Mucosa of stomach (tissue), 1 donor: ENCODE data around the gene BARX2.

Experiments
- H3K27me3 ChIP-seq: one replicate; pipeline ENCODE4 v1.7.0; 2013; ENCODE audit warnings: mild to moderate bottlenecking, low read length; ENCODE audit not compliant: control insufficient read depth, insufficient read depth
- H3K36me3 ChIP-seq: one replicate; pipeline ENCODE4 v1.7.0; 2013; ENCODE audit warnings: low read length; ENCODE audit not compliant: control insufficient read depth, insufficient read depth
- H3K4me1 ChIP-seq: one replicate; pipeline ENCODE4 v1.7.0; 2013; ENCODE audit warnings: mild to moderate bottlenecking, low read length; ENCODE audit not compliant: control insufficient read depth, insufficient read depth
- H3K4me3 ChIP-seq: one replicate; pipeline ENCODE4 v1.7.0; 2013; ENCODE audit warnings: low read length
- H3K9ac ChIP-seq: one replicate; pipeline ENCODE4 v1.7.0; 2013; ENCODE audit warnings: mild to moderate bottlenecking, low read length, moderate library complexity
- H3K9me3 ChIP-seq: one replicate; pipeline ENCODE4 v1.7.0; 2013; ENCODE audit warnings: mild to moderate bottlenecking, low read length, moderate library complexity; ENCODE audit not compliant: control insufficient read depth
- donor health status: Pancreatic carcinoma.

The BARX2 gene

DNA sequence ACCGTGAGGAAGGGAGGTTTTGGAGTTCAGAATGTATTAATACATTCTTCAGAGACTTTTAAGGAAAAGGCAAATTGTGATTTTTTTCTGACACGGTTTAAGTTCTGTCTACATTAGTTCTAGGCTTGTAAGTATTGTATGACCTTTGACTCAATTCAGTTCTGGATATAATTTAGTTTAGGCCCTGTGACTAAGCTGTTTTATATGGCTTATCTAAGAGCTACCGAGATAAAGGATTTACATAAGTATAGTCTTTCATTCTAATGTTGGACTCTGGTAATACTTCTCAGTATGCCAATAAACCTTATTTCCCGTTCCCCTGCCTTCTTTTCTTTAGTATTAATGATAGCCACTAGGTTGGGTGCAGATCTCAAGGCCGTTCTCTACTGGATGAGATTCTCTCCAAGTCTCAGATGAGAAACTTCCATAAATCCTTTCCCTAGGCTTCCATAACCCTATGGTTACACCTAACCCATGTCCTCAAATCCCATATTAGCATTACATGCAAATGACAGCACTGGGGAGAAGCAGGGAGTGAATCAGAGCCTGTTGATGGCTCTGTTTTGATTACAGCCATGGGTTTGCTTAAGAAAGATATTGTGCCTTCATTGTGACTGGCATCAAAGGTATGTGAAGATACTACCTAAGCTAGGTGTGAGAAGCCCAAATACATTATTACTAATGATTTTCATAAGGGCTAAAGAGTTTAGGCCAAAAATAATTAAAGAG, 38.7 kb downstream of the BARX2 start:
- H3K9me3 ChIP-seq: no peaks in the 10 kb centered on the region
- no peak overlapping the region for H3K9ac ChIP-seq
- H3K27me3 ChIP-seq: no peaks in the 10 kb centered on the region
- peaks cover 55% of the 10 kb centered on the region for H3K4me1 ChIP-seq
- H3K36me3 ChIP-seq: no peaks in the 10 kb centered on the region
- no peak overlapping the region for H3K4me3 ChIP-seq

DNA sequence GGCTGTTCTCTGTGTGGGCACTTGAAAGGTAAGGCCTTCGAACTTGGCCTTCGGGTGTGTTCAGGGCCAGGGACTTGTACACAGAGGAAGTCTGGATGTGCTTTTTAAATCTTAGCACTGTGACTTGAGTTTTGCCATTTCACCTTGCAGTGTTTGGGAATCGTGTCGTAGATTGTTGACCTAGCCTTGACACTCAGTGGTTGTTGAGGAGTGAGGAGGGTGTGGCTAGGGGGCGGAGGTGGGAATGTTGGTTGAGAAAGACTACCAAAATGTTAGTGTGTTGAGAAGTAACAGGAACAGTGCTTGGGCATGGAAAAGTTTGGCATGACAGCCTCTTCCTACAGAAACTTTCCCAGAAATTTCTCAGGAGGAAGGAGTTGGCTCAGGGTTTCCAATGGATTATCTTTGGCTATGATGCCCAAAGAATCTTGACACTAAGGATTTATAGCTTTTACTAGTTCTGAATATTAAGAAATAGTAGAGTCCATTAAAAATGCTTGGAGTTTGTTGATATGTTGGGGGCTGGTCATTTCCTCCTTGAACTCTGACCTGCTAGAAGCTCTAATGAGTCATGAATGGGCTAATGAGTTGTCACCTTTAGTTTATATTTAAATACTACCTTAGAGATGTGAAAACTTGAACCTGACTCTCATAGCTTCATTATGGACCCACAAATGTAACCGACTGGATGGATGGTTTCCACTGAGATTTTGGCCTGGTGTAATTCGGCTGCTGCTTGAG, 40.6 kb downstream of the BARX2 start:
- H3K9ac ChIP-seq: no peak overlapping the region
- no peaks in the 10 kb centered on the region for H3K27me3 ChIP-seq
- H3K4me1 ChIP-seq: peaks cover 65% of the 10 kb centered on the region
- H3K4me3 ChIP-seq: no peak overlapping the region
- no peaks in the 10 kb centered on the region for H3K36me3 ChIP-seq
- H3K9me3 ChIP-seq: no peaks in the 10 kb centered on the region

DNA sequence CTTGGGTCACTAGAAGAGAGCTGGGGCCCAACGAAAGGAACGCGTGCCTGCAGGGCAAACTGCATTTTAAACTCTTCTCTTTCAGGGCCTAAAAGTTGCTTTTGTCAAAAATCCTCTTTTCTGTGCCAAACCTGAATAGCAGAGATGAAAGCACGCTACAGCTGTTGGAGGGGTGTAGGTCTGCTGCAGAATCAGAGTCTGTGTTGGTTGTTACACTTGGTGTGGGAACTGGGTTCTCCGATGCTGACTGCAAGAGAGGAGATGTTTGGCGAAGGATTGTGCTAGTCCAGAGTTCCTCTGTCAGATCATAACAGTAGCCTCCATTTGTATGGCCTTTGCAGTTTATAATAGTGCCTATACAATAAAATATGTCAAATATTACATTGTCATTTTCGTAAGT, 41.8 kb downstream of the BARX2 start:
- Histone ChIP-seq H3K9me3 (no peaks in the 10 kb centered on the region), H3K36me3 (no peaks in the 10 kb centered on the region), H3K4me1 (peaks cover 61% of the 10 kb centered on the region), H3K9ac (no peak overlapping the region), H3K4me3 (no peak overlapping the region), H3K27me3 (no peaks in the 10 kb centered on the region)

DNA sequence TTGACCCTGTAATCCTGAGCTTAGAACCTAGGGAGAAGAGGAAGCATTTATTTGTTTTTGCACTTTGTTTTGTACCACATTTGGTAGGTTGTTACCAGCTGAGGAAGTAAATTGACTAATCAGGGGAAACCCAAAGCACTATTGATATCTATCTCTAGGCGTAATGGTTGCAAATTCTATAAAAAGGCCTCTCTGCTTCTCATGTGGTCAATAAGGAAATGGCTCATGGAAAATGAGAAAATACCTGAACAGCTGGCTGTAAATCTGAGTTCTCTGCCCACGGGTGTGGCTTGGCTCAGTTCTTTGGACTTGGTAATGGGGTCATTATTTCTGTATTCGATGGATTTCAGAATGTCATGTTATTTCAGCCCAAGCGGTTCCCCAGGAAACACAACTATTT, 42.4 kb downstream of the BARX2 start:
- Histone ChIP-seq H3K36me3 (no peaks in the 10 kb centered on the region), H3K4me1 (peaks cover 58% of the 10 kb centered on the region), H3K9ac (no peak overlapping the region), H3K9me3 (no peaks in the 10 kb centered on the region), H3K27me3 (no peaks in the 10 kb centered on the region), H3K4me3 (no peak overlapping the region)

DNA sequence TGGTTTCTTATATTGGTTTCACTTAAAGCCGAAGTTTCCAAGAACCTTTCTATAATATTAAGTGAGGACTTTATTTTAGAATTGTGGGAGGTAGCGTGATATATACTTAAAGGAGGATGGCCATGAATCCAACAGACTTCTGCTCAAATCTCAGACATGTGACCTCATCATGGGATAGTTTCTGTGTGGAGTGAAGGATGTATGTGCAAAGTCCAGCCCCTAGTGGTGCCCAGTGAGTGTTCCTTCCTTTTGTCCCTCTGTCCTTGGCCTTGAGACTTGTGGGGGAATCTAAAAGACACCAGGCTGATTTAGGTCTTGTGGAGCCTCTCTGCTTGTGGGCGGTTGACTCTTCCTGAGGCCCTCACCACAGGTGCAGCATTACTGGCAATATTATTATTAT, 43.7 kb downstream of the BARX2 start:
- Histone ChIP-seq H3K36me3 (no peaks in the 10 kb centered on the region), H3K4me1 (peaks cover 49% of the 10 kb centered on the region), H3K9ac (no peak overlapping the region), H3K4me3 (no peak overlapping the region), H3K9me3 (no peaks in the 10 kb centered on the region), H3K27me3 (no peaks in the 10 kb centered on the region)

DNA sequence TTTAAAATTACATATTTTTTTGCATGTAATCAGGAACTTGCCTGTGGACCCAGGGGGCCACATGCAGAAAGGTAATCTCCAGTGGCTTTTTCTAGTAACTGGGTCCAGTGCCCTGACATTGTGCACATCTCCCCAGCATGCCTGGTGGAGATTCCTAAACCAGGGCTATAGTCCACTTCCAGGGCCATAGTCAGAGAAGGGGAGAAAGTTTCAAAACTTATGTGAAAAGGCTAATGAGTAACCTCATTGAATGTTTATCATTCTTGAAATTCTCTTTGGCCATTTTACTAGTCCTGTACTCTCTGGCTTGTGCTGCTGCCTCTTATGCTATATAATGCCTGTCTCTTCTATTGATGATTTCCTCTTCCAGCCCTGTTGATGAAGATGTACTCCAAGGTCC, 47.8 kb downstream of the BARX2 start:
- Histone ChIP-seq H3K36me3 (no peaks in the 10 kb centered on the region), H3K27me3 (no peaks in the 10 kb centered on the region), H3K4me3 (no peak overlapping the region), H3K4me1 (peaks cover 54% of the 10 kb centered on the region), H3K9me3 (no peaks in the 10 kb centered on the region), H3K9ac (no peak overlapping the region)

DNA sequence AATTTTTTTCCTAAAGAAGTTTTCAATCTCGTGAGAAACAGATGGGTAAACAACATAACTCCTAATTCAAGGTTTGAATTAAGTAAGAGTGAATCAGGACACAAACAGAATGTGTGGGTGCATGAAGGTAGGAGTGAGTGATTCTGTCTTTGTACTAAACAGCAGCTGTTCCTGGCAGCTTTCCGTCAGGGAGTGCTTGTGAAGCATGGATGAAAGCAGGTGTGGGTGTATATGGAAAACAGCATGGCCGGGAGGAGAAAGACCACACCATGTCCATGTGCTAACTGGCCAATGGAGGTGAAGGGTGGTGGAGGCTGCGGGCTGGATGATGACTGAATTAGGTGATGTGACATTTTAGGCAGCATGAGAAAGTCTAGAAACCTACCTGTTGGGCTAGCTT, 49.6 kb downstream of the BARX2 start:
- Histone ChIP-seq H3K27me3 (no peaks in the 10 kb centered on the region), H3K36me3 (no peaks in the 10 kb centered on the region), H3K4me3 (no peak overlapping the region), H3K9me3 (no peaks in the 10 kb centered on the region), H3K4me1 (peaks cover 37% of the 10 kb centered on the region), H3K9ac (no peak overlapping the region)

DNA sequence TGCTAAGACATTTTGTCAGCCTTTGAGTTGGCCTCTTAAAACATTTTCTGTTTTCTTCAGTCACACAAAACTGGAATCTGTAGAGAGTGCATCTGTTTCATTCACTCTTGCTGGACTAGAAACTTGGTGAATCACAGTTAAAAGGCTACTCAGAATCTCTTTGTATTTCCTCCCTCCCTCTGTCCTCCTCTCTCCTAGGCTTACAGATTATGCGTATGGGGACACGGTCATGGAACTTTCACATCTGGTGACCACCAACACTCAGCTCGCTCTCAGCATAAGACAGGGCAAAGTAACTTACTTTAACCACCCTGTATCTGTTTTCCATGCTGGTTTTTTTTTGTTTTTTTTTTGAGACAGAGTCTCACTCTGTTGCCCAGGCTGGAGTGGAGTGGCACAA, 50.4 kb downstream of the BARX2 start:
- Histone ChIP-seq H3K4me1 (peaks cover 35% of the 10 kb centered on the region), H3K27me3 (no peaks in the 10 kb centered on the region), H3K9me3 (no peaks in the 10 kb centered on the region), H3K36me3 (no peaks in the 10 kb centered on the region), H3K4me3 (no peak overlapping the region), H3K9ac (no peak overlapping the region)

DNA sequence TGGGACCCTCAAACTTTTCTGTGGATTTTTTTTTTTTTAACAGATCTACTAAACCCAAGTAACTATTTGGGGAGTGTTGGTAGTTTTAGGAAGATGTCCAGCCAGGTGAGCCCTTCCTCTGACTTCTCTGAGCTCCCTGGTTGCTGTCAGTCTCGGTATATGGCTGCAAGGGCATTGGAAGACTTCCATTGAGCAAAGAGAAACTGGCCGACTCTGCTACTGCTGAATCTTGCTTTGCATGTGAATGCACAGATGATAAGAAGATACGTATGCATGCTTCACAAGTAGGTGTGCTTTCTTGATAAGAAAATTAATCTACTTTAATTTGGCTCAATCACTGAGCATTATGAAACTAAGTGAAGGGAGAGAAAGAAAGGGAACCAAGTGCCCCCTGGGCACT, 51.1 kb downstream of the BARX2 start:
- H3K27me3 ChIP-seq: no peaks in the 10 kb centered on the region
- H3K4me1 ChIP-seq: peaks cover 35% of the 10 kb centered on the region
- H3K9ac ChIP-seq: no peak overlapping the region
- no peaks in the 10 kb centered on the region for H3K9me3 ChIP-seq
- H3K36me3 ChIP-seq: no peaks in the 10 kb centered on the region
- H3K4me3 ChIP-seq: no peak overlapping the region

DNA sequence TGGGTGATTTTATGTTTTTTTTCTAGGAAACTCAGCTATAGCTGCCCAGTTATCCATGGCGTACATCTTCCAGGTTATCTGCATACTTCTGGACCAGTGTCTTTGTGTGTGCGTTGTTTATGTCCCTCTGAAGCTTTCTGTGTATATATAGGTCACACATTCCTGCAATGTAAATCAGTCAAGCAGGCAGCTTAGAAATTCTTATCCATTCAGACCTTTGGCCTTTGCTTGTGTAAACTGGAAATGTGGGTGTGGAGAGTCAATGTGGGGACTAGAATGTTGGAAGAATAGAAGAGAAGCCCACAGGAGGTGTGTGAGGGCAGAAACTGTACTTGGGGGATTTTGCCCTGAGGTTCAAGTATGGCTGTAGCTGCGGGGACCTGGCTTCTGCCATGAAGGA, 51.7 kb downstream of the BARX2 start:
- Histone ChIP-seq H3K4me1 (peaks cover 35% of the 10 kb centered on the region), H3K9ac (no peak overlapping the region), H3K9me3 (no peaks in the 10 kb centered on the region), H3K4me3 (no peak overlapping the region), H3K27me3 (no peaks in the 10 kb centered on the region), H3K36me3 (no peaks in the 10 kb centered on the region)

DNA sequence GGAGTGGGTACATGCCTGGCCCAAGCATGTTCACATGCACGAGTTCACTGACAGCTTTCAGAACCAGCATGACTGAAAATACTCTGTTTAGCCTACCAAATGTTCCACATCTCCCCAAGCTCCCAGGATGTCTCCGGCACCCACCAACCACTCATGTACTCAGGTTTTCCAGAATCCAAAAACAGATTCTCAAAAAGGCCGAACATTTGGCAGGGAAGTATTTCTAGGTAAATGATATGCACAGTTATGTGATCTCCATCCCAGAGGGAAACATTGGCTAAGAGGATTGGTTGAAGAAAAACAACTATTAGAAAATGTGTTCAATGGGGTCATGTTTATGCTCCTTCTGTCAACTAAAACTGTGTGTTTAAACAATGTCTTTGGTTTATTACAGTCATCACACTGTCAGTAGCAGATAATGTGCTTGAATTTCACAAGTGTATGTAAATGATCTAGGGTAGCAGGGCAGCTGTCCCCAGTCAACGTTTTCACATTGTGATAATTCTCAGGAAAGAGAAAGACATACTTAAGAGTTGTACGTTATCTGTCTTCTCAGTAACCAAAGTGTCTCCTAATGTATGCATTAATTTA, 52.3 kb downstream of the BARX2 start:
- Histone ChIP-seq H3K4me1 (peaks cover 35% of the 10 kb centered on the region), H3K9ac (no peak overlapping the region), H3K36me3 (no peaks in the 10 kb centered on the region), H3K4me3 (no peak overlapping the region), H3K9me3 (no peaks in the 10 kb centered on the region), H3K27me3 (no peaks in the 10 kb centered on the region)

DNA sequence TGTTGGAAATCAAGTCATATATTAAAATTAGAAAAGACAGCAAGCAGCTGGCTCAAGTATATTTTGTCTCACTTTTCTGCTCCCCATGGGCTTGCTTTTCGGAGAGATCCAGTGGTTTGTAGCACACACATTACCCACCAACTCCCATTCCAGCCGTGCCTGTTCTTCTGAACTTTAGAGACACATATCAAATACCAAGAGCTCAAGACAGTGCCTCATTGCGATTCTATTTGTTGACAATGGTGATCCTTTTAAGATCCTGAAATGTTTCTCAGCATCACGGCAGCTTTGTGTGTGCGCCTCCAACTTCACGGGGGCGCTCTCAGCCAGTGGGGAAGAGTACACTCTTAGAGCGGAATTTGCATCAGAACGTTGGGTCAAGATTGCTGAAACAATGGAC, 52.9 kb downstream of the BARX2 start:
- Histone ChIP-seq H3K4me3 (no peak overlapping the region), H3K36me3 (no peaks in the 10 kb centered on the region), H3K4me1 (peaks cover 40% of the 10 kb centered on the region), H3K9me3 (no peaks in the 10 kb centered on the region), H3K9ac (no peak overlapping the region), H3K27me3 (no peaks in the 10 kb centered on the region)
